Measurements from ENCODE around the gene CARD9. TPM values are rescaled to one million over a fixed set of nuclear protein-coding genes. Genes with fewer than 3 reads are reported as not detected.

The CARD9 gene
- total and polyA plus RNA-seq, 2 of the 4 experiments (the other 2 are of a cell fraction): 0.36 to 1.9 TPM

- TF ChIP-seq USF2 (IDR thresholded peaks at IDR 0.05; ENCODE audit: low read depth, low read length) (0 out of 2 replicates have a peak, but pooled peaks have one; percentile 26), NFE2L2 (IDR thresholded peaks at IDR 0.05; ENCODE audit: low read depth, low read length) (no peak)
Measured at GRCh38 chr9:136410500-136411287, 37.2 kb upstream of the CARD9 start, which contains the start of the genes ENTR1 and PMPCA (continued).

Measured in IMR-90 (cell line).